Measurements from ENCODE around the gene OR10A3.
A peak's percentile ranks its signal among the peaks of the same experiment; 100 is the strongest.
"Not testable (repeated sequence)": the region's sequence is repeated elsewhere in the genome, so short reads cannot be mapped to it uniquely, and the experiment has no call there.

Gene OR10A3

GRCh38 chr11:7941608-7942007 lies at the start of gene OR10A3:
OR10A3 (minus strand) TSS chr11:7941708; CDS start chr11:7939520, 2,188 bp downstream.
- no peak for DNase-seq

GRCh38 chr11:7987560-7987883 lies 46.0 kb upstream of the OR10A3 start:
- not testable (repeated sequence) for DNase-seq

DNA sequence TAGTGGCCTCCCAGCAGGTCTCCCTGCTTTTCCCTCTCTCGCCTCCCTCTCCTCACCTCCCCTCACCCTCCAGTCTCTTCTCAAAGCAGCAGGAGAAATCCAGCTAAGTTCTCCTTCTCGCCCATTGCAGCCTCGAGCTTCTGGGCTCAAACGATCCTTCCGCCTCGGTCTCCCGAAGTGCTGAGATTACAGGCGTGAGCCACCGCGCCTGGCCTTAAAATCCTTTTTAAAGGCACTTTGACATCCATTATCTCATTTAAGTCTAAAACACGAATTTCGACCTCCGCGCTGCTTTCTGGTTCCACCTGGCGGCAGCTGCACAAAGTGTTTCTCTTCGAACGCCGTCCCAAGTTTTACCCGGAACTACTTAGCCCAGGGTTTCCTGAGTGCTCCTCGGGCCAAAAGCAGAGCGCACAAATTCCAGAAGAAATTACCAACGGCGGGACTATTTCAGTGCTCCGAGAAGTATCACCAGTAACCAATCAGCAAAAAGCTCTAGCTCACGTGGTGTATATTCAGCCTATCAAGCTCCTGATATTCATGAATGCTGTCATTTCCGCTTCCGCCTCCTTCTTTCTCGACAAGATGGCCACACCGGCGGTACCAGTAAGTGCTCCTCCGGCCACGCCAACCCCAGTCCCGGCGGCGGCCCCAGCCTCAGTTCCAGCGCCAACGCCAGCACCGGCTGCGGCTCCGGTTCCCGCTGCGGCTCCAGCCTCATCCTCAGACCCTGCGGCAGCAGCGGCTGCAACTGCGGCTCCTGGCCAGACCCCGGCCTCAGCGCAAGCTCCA lies 45.5 kb upstream of the OR10A3 start, which contains the start of gene EIF3F:
EIF3F (plus strand) TSS at position 570 of the 792 bp plus-strand sequence; CDS start at position 586, 16 bp downstream.
- peak; percentile 96 for DNase-seq

DNA sequence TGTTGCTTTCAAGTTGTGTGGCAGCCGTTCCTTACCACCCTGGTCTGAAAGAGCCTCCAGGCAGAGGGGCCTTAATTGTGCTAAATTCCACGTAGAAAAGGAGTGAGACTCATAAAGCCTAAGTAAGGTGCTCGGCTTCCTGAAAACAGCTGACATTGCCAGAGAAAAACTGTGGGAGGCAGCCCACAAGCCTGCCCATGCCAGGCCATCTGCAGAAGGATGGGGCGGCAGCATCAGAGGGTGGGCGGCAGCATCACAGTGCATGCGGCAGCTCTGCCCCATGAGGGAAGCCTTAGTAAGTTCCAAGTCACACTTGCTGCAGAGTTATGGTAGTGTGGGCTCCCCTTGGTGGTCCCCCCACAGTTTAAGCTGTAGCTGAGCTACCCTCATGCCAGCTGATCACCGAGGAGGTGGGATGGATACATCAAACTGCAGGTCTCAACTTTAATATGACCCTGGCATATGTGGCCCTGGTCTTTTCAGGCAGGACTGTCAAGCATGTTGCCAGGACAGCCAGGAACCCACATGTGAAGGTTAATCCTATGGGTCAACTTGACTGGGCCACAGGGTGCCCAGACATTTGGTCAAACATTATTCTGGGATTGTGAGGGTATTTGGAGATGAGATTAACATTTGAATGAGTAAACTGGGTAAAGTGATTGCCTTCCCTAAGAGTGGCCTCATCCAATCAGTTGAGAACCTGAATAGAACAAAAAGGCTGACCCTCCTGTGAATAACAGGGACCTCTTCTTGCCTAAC lies 42.5 kb upstream of the OR10A3 start:
- no peak for DNase-seq

DNA sequence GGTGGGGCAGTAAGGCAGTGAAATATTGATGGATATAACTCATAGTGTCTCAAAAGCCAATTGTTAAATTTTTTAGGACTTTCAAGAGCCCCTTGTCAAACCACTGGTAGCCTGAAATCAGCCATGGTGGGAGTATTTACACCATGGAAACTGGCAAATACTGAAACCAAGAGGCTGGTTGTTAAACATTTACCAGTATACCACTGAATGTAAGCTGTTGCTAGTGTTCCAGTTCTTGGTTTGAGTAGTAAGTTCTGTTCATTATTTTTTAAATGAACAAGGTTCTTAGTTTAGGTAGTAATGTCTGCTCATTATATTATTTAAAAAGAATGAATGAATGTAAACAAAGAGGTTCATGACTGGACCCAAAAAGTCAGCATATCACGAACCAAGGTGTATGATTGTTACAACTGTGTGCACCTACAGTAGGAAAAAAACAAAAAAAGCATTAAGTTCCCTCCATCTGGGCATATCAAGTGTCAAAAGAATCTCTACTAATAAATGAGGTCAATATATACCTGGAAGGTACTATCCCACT lies 41.1 kb upstream of the OR10A3 start:
- no peak for DNase-seq

DNA sequence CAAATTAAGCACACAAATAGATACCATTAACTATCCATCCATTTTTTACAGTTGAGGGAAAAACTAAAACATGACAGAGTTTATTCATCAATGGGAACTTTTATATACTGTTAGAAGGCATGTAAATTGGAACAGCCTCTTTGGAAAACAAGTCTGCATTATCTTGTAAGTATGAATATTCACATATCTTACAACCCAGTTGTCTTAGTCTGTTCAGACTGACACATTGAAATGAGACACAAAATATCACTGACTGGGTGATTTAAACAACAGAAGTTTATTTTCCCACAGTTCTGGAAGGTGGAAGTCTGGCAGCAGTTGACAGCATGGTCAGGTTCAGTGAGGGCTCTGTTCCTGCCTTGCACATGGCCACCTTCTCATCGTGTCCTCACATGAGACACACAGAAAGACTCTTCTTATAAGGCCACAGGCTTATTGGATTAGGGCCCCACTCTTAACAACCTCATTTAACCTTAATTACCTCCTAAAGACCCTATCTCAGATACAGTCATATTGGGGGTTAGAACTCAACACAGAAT lies 40.2 kb upstream of the OR10A3 start:
- DNase-seq: no peak

GRCh38 chr11:7977232-7977917 lies 35.9 kb upstream of the OR10A3 start:
- DNase-seq: no peak

DNA sequence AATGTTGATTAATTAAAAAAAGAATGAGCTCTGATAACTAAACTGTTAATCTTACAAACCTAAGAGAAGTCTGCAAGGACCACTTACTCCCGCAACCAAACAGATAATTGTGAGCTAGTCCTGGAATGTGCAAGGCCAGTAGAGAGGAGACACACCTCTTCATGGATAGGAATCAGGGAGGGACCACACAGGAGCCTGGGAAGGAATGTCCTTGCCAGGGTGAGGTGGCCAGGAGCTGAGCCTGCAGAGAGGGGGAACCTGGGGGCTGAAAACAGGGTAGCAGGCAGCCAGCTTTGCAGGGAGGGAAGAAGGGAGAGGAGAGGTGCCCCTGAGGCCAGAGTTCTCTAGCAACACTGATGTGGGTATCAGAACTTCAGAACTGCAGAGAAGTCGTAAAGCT lies 33.2 kb upstream of the OR10A3 start:
- DNase-seq: no peak

GRCh38 chr11:7973011-7973410 lies 31.5 kb upstream of the OR10A3 start:
- no peak for DNase-seq

- no peak for DNase-seq
These were observed 30.3 kb upstream of the OR10A3 start for GRCh38 chr11:7971846-7972245.

- no peak for DNase-seq
These were observed 28.5 kb upstream of the OR10A3 start for GRCh38 chr11:7969756-7970646.

DNA sequence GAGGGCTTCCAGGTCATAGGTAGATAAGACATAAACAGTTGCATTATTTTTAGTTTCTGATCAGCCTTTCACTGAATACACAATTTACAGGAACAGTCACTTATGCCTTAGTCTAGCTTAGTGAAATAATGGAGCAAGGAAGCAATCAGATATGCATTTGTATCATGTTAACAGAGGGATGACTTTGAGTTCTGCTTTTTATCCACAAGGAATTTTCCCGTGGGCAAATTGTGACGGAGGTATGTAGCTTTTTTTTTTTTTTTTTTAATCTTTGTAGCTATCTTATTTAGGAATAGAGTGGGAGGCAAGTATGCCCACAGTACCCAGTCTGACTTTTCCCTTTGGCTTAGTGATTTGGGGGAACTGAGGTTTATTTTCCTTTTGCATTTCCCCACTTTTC lies 27.2 kb upstream of the OR10A3 start:
- DNase-seq: no peak

GRCh38 chr11:7967826-7968225 lies 26.3 kb upstream of the OR10A3 start:
- DNase-seq: no peak

DNA sequence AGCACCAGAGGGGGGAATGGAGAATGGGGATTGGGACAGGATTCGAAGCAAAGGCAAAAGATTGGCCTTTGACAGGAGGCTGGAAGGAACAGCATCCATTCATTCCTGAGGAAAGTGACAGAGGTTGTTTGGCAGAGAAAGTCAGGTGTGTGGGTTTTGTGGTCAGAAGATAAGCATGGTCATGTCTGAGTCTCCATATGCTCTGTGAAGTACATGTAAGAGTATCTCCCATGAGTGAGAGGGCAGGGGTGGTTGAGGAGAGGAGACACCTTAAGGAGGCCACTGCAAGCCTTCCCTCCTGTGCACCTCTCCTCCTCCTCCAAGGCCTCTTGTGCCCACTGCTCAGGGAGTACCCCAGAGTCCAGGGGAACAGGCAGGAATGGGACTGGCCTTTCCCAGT lies 25.6 kb upstream of the OR10A3 start:
- no peak for DNase-seq

GRCh38 chr11:7965386-7965785 lies 23.9 kb upstream of the OR10A3 start, which contains the start of gene NLRP10:
NLRP10 (minus strand) TSS chr11:7965447; CDS start chr11:7963495, 1,952 bp downstream.
- no peak for DNase-seq

GRCh38 chr11:7964873-7965272 lies 23.4 kb upstream of the OR10A3 start:
- no peak for DNase-seq

- DNase-seq: no peak
These were observed 22.8 kb upstream of the OR10A3 start for GRCh38 chr11:7964261-7964660.

GRCh38 chr11:7955191-7955590 lies 13.7 kb upstream of the OR10A3 start:
- DNase-seq: no peak

DNA sequence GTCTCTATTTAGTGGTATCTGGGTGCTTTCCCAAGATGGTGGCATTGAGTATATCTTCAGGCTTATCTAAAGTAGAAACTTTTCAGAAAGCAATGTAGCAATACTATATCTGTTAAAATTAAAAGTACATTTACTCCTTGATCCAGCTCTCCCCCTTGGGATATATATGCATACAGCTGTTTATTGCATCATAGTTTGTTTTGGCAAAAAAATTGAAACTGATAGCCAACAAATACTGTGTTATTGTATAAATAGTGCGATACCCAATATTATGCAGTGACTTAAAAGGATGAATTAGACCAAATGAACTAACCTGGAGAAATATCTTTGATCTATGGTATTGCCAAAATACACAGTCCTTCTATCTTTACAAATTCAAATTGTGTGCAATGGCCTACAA lies 8.4 kb upstream of the OR10A3 start:
- no peak for DNase-seq

DNA sequence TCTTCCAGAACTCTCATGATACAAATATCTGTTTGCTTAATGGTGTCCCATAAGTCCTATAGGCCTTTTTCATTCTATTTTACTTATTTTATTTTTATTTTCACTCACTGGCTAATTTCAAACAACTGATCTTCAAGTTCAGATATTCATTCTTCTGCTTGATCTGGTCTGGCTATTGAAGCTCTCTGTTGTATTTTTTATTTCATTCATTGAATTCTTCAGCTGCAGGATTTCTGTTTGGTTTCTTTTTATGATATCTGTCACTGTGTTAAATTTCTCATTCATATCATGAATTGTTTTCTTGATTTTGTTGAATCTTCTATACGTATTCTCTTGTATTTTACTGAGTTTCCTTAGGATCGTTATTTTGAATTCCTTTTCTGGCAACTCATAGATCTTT lies 2.6 kb upstream of the OR10A3 start:
- DNase-seq: no peak

- no peak for DNase-seq
These were observed 362 bp downstream of the OR10A3 start for GRCh38 chr11:7941146-7941545.

GRCh38 chr11:7936615-7937014 lies 4.9 kb downstream of the OR10A3 start:
- no peak for DNase-seq
